ENCODE data around the gene FUBP1.

FUBP1 gene

GRCh38 chr1:77945345-77945744 is 33.5 kb downstream of the FUBP1 start:
- no peak for TF ChIP-seq CTCF (IDR thresholded peaks at IDR 0.05; ENCODE audit: low read depth, low read length)
- H3K27me3 ChIP-seq, result no peaks in the 10 kb centered on the region
- peaks cover 7% of the 10 kb centered on the region for H3K36me3 ChIP-seq
- DNase-seq, result no peak
- no peak overlapping the region for H3K4me3 ChIP-seq (ENCODE audit: low read depth, low read length)
- H3K9me3 ChIP-seq, result no peaks in the 10 kb centered on the region
- H3K4me1 ChIP-seq, result no peaks in the 10 kb centered on the region

DNA sequence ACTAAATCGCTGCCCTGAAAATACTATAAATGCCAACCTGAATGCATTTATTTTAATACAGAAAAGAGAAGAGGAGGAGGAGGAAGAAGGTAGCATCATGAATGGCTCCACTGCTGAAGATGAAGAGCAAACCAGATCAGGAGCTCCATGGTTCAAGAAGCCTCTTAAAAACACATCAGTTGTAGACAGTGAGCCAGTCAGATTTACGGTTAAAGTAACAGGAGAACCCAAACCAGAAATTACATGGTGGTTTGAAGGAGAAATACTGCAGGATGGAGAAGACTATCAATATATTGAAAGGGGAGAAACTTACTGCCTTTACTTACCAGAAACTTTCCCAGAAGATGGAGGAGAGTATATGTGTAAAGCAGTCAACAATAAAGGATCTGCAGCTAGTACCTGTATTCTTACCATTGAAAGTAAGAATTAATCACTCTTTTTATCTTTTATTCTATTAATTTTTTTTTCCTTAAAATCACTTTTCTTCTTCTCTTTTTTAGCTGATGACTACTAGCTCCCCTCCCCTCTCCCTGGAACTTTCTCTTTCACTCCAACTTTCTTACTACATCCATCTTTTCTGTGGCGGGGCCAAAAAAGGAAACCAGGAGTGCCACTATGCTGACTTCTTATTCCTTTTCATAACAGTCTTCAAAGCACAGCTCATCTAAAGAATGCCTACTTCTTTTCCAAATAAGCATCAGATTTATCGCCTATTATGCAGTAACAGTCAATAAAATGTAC is 36.3 kb downstream of the FUBP1 start:
- Histone ChIP-seq H3K4me1 (no peaks in the 10 kb centered on the region), H3K27me3 (no peaks in the 10 kb centered on the region), H3K4me3 (ENCODE audit: low read depth, low read length) (no peak overlapping the region), H3K9me3 (no peaks in the 10 kb centered on the region), H3K36me3 (peaks cover 4% of the 10 kb centered on the region)
- TF ChIP-seq CTCF (IDR thresholded peaks at IDR 0.05; ENCODE audit: low read depth, low read length), result no peak
- DNase-seq, result no peak

GRCh38 chr1:77940921-77941570 is 37.8 kb downstream of the FUBP1 start:
- peaks cover 4% of the 10 kb centered on the region; the same call in 1 of the 2 replicates for H3K36me3 ChIP-seq
- no peak for DNase-seq
- no peaks in the 10 kb centered on the region for H3K9me3 ChIP-seq
- no peak overlapping the region for H3K4me3 ChIP-seq (ENCODE audit: low read depth, low read length)
- H3K4me1 ChIP-seq, result no peaks in the 10 kb centered on the region
- TF ChIP-seq CTCF (IDR thresholded peaks at IDR 0.05; ENCODE audit: low read depth, low read length), result no peak
- no peaks in the 10 kb centered on the region for H3K27me3 ChIP-seq

- no peak for TF ChIP-seq CTCF (IDR thresholded peaks at IDR 0.05; ENCODE audit: low read depth, low read length)
- H3K9me3 ChIP-seq, result no peaks in the 10 kb centered on the region
- no peaks in the 10 kb centered on the region for H3K4me1 ChIP-seq
- H3K4me3 ChIP-seq (ENCODE audit: low read depth, low read length), result no peak overlapping the region
- H3K36me3 ChIP-seq, result no peaks in the 10 kb centered on the region
- H3K27me3 ChIP-seq, result no peaks in the 10 kb centered on the region
- DNase-seq, result no peak
Measured at GRCh38 chr1:77938651-77939050, 40.2 kb downstream of the FUBP1 start.

- Histone ChIP-seq H3K4me1 (no peaks in the 10 kb centered on the region), H3K4me3 (ENCODE audit: low read depth, low read length) (no peak overlapping the region), H3K9me3 (no peaks in the 10 kb centered on the region), H3K36me3 (no peaks in the 10 kb centered on the region), H3K27me3 (no peaks in the 10 kb centered on the region)
- TF ChIP-seq CTCF (IDR thresholded peaks at IDR 0.05; ENCODE audit: low read depth, low read length), result no peak
- no peak for DNase-seq
Measured at GRCh38 chr1:77929806-77930205, 49.1 kb downstream of the FUBP1 start.

DNA sequence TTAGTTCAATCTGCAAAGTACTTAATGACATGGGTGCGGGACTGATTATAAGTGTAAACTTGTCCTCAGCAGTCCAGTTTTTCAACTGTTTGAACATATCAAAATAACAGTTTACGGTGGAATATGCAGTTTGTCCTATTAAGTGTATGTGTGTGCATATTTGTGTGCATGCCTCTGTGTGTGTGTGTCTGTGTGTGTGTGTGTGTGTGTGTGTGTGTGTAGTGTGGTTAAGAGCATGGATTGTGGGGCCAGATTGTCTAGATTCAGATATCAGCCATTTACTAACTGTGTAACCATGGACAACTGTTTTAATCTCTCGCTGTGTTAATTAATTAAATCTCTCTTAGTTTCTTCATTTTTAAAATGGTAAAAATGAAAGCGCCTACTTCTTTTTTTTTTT is 51.5 kb downstream of the FUBP1 start:
- Histone ChIP-seq H3K4me3 (ENCODE audit: low read depth, low read length) (no peak overlapping the region), H3K27me3 (no peaks in the 10 kb centered on the region), H3K9me3 (no peaks in the 10 kb centered on the region), H3K4me1 (no peaks in the 10 kb centered on the region), H3K36me3 (no peaks in the 10 kb centered on the region)
- DNase-seq, result no peak
- TF ChIP-seq CTCF (IDR thresholded peaks at IDR 0.05; ENCODE audit: low read depth, low read length), result no peak

All from BE2C (cell line).